K562 (cell line): ENCODE results near the gene SH2D3A. TPM values are rescaled to one million over a fixed set of nuclear protein-coding genes. Genes with fewer than 3 reads are reported as not detected.

Experiments
- CBX3 ChIP-seq, 2 experiments: IDR thresholded peaks; 1 replicate in 1 of 2; 2 replicates in 1 of 2; pipeline ENCODE4 v1.6.1; 2012; ENCODE audit warnings: inconsistent platforms in 2 of 2, low read length in 2 of 2, borderline replicate concordance in 1 of 2, control low read depth in 1 of 2
- KDM1A ChIP-seq, 2 experiments: fragments of 450-650 bp; IDR thresholded peaks; 2 replicates each; pipeline ENCODE4 v1.6.1; 2016; ENCODE audit warnings: mild to moderate bottlenecking in 2 of 2
- KDM4B ChIP-seq, 2 experiments: fragments of 450-650 bp in 1 of 2; sonication (generic) in 1 of 2; IDR thresholded peaks; 2 replicates each; pipeline ENCODE4 v1.6.1; 2016 to 2017; ENCODE audit warnings: borderline replicate concordance in 2 of 2, antibody characterized with exemption in 1 of 2, low read depth in 1 of 2, mild to moderate bottlenecking in 1 of 2
- MEIS2 ChIP-seq: fragments of 450-650 bp; IDR thresholded peaks from 2 replicates; pipeline ENCODE4 v1.6.1; 2014; ENCODE audit warnings: mild to moderate bottlenecking; ENCODE audit not compliant: partially characterized antibody
- NFYB ChIP-seq: IDR thresholded peaks from 2 replicates; pipeline ENCODE4 v1.6.1; 2011; ENCODE audit warnings: mild to moderate bottlenecking, moderate library complexity; ENCODE audit not compliant: insufficient read length; ENCODE audit errors: extremely low read depth
- PHF21A ChIP-seq: fragments of 450-650 bp; IDR thresholded peaks from 2 replicates; pipeline ENCODE4 v1.6.1; 2017; ENCODE audit warnings: low read depth, borderline replicate concordance
- RAD51 ChIP-seq: fragments of 450-650 bp; IDR thresholded peaks from 2 replicates; pipeline ENCODE4 v1.7.1; 2016; ENCODE audit warnings: low read depth, mild to moderate bottlenecking, borderline replicate concordance
- RCOR1 ChIP-seq, 2 experiments: IDR thresholded peaks; 2 replicates each; pipeline ENCODE4 v1.6.1; 2012; ENCODE audit warnings: low read depth in 2 of 2, low read length in 2 of 2, borderline replicate concordance in 1 of 2, improper control_type of control experiment in 1 of 2
- SMARCA5 ChIP-seq: fragments of 450-650 bp; IDR thresholded peaks from 2 replicates; pipeline ENCODE4 v1.6.1; 2016
- SMARCE1 ChIP-seq: fragments of 450-650 bp; IDR thresholded peaks from 2 replicates; pipeline ENCODE4 v1.7.1; 2016; ENCODE audit warnings: mild to moderate bottlenecking
- TBP ChIP-seq: optimal IDR thresholded peaks from 2 replicates; pipeline ENCODE3; 2011; ENCODE audit warnings: low read depth, low read length, improper control_type of control experiment
- ZBTB17 ChIP-seq: fragments of 450-650 bp; formaldehyde crosslinking; IDR thresholded peaks from 2 replicates; pipeline ENCODE4 v1.4.0; 2020; ENCODE audit warnings: mild to moderate bottlenecking
- ZFPM2 ChIP-seq: fragments of 250-450 bp; sonication (Bioruptor Pico); IDR thresholded peaks from 2 replicates; pipeline ENCODE4 v1.5.1; 2022; ENCODE audit warnings: mild to moderate bottlenecking
- polyA plus RNA-seq, 8 experiments: library from polyadenylated mRNA; depleted of rRNA in 4 of 8; stranded (reverse) in 5 of 8; unstranded in 3 of 8; fragments of >200 nt; fragmentation: Nextera tagmentation in 2 of 8; fragmentation: Illumina TruSeq in 1 of 8; extraction: Ambion mirVana in 2 of 8; extraction: Trizol in 1 of 8; gene quantifications; 2 replicates each; pipeline versions ENCODE4 v1.2.1 to v1.2.3, GENCODE V29; 2011 to 2014; ENCODE audit warnings: inconsistent platforms in 1 of 8, missing spikeins in 1 of 8
- total RNA-seq, 7 experiments: library from RNA; depleted of rRNA in 6 of 7; stranded (reverse); fragments of >200 nt in 6 of 7; fragmentation: Illumina TruSeq in 2 of 7; extraction: Trizol in 2 of 7; gene quantifications; 2 replicates each; pipeline versions ENCODE4 v1.2.1 to v1.2.3, GENCODE V29; 2011 to 2021; ENCODE audit warnings: low replicate concordance in 1 of 7
- TF ChIP-seq, protein P1 (sequence below): fragments of 450-650 bp; IDR thresholded peaks from 2 replicates; pipeline ENCODE4 v1.6.1; 2016
- TF ChIP-seq, protein P2 (sequence below): IDR thresholded peaks from 2 replicates; pipeline ENCODE4 v1.6.1; 2011; ENCODE audit not compliant: insufficient read length; ENCODE audit errors: extremely low read depth
- TF ChIP-seq, protein P3 (sequence below): fragments of 250-450 bp; sonication (Bioruptor Pico); IDR thresholded peaks from 2 replicates; pipeline ENCODE4 v1.4.0; 2020
- TF ChIP-seq, protein P4 (sequence below): sonication (generic); formaldehyde crosslinking; IDR thresholded peaks from 2 replicates; pipeline ENCODE4 v1.5.0; 2020; ENCODE audit warnings: missing genetic modification reagents
- TF ChIP-seq, protein P5 (sequence below): sonication (generic); formaldehyde crosslinking; IDR thresholded peaks from 2 replicates; pipeline ENCODE4 v1.8.1; 2023; ENCODE audit warnings: mild to moderate bottlenecking, missing genetic modification reagents
- TF ChIP-seq, protein P6 (sequence below): sonication (generic); formaldehyde crosslinking; IDR thresholded peaks from 2 replicates; pipeline ENCODE4 v1.9.0; 2022; ENCODE audit warnings: mild to moderate bottlenecking, missing genetic modification reagents

The SH2D3A gene
- total and polyA plus RNA-seq, 9 of the 15 experiments (the other 6 are each of a cell fraction or from before 2014, with no cell fraction given): 0.75 to 26.3 (median 8.9) TPM

DNA sequence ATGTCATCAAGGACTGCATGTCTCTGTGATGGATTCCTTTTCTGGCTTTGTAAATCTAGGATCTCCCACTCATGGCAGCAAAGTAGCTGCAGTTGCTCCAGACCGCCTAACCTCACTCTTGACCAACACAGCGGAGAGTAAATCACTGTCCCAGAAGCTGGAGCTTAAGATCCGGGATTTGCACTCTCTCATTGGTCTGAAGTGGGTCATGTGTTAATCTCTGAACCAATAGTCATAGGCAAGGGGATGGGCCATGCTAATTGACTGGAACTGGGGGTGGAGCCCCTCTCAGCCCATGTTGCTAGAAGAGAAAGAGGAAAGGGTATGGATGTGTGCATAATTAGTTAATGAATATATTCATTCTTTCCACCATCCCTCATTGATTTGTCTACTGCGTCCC, 39.3 kb upstream of the SH2D3A start (continued):
- TF ChIP-seq TBP (peak; percentile 50), PHF21A (peak; percentile 93; the same call in 1 of the 2 replicates), SMARCA5 (peak; percentile 72; the same call in 1 of the 2 replicates), RAD51 (peak; percentile 70), ZFPM2 (CRISPR knock-in tag) (no peak), ZBTB17 (CRISPR knock-in tag) (no peak), KDM4B (IDR thresholded peaks at IDR 0.05; ENCODE audit: borderline replicate concordance in 2 of 2, low read depth in 1 of 2) (no peak), CBX3 (IDR thresholded peaks at IDR 0.05; ENCODE audit: borderline replicate concordance in 1 of 2, low read length in 2 of 2) (0 out of 3 replicates have a peak, but pooled peaks of 1 of the 2 experiments have one; percentile 29), NFYB (peak; percentile 38), RCOR1 (IDR thresholded peaks at IDR 0.05; ENCODE audit: borderline replicate concordance in 1 of 2, low read depth in 2 of 2, low read length in 2 of 2) (peak in 1 of 2 experiments; percentile 92; a peak in 2 of 4 replicates), KDM1A (IDR thresholded peaks at IDR 0.05) (peak; percentile 57 to 63; a peak in 3 of 4 replicates), SMARCE1 (no peak), MEIS2 (peak; percentile 79)
- TF ChIP-seq, protein P1, sequence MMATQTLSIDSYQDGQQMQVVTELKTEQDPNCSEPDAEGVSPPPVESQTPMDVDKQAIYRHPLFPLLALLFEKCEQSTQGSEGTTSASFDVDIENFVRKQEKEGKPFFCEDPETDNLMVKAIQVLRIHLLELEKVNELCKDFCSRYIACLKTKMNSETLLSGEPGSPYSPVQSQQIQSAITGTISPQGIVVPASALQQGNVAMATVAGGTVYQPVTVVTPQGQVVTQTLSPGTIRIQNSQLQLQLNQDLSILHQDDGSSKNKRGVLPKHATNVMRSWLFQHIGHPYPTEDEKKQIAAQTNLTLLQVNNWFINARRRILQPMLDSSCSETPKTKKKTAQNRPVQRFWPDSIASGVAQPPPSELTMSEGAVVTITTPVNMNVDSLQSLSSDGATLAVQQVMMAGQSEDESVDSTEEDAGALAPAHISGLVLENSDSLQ: peak; percentile 85
- TF ChIP-seq, protein P2, sequence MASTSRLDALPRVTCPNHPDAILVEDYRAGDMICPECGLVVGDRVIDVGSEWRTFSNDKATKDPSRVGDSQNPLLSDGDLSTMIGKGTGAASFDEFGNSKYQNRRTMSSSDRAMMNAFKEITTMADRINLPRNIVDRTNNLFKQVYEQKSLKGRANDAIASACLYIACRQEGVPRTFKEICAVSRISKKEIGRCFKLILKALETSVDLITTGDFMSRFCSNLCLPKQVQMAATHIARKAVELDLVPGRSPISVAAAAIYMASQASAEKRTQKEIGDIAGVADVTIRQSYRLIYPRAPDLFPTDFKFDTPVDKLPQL: no peak
- TF ChIP-seq, protein P3, sequence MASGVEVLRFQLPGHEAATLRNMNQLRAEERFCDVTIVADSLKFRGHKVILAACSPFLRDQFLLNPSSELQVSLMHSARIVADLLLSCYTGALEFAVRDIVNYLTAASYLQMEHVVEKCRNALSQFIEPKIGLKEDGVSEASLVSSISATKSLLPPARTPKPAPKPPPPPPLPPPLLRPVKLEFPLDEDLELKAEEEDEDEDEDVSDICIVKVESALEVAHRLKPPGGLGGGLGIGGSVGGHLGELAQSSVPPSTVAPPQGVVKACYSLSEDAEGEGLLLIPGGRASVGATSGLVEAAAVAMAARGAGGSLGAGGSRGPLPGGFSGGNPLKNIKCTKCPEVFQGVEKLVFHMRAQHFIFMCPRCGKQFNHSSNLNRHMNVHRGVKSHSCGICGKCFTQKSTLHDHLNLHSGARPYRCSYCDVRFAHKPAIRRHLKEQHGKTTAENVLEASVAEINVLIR (CRISPR knock-in tag): no peak
- TF ChIP-seq, protein P4, sequence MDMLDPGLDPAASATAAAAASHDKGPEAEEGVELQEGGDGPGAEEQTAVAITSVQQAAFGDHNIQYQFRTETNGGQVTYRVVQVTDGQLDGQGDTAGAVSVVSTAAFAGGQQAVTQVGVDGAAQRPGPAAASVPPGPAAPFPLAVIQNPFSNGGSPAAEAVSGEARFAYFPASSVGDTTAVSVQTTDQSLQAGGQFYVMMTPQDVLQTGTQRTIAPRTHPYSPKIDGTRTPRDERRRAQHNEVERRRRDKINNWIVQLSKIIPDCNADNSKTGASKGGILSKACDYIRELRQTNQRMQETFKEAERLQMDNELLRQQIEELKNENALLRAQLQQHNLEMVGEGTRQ (CRISPR knock-in tag): peak; percentile 71
- TF ChIP-seq, protein P5, sequence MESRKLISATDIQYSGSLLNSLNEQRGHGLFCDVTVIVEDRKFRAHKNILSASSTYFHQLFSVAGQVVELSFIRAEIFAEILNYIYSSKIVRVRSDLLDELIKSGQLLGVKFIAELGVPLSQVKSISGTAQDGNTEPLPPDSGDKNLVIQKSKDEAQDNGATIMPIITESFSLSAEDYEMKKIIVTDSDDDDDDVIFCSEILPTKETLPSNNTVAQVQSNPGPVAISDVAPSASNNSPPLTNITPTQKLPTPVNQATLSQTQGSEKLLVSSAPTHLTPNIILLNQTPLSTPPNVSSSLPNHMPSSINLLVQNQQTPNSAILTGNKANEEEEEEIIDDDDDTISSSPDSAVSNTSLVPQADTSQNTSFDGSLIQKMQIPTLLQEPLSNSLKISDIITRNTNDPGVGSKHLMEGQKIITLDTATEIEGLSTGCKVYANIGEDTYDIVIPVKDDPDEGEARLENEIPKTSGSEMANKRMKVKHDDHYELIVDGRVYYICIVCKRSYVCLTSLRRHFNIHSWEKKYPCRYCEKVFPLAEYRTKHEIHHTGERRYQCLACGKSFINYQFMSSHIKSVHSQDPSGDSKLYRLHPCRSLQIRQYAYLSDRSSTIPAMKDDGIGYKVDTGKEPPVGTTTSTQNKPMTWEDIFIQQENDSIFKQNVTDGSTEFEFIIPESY (CRISPR knock-in tag): 0 out of 2 replicates have a peak, but pooled peaks have one; percentile 40
- TF ChIP-seq, protein P6, sequence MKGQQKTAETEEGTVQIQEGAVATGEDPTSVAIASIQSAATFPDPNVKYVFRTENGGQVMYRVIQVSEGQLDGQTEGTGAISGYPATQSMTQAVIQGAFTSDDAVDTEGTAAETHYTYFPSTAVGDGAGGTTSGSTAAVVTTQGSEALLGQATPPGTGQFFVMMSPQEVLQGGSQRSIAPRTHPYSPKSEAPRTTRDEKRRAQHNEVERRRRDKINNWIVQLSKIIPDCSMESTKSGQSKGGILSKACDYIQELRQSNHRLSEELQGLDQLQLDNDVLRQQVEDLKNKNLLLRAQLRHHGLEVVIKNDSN (CRISPR knock-in tag): peak; percentile 76
